Endodermal cell (in vitro differentiated cells): Measurements from ENCODE around the gene COX4I2. TPM values are rescaled to one million over a fixed set of nuclear protein-coding genes. Genes with fewer than 3 reads are reported as not detected.
A peak's percentile ranks its signal among the peaks of the same experiment; 100 is the strongest.

Experiments
- DNase-seq: peaks from one replicate; pipeline ENCODE4 v3.0.0-alpha.2; 2017
- H3K27ac ChIP-seq: 2 replicates; pipeline ENCODE4 v1.5.1; 2013; ENCODE audit warnings: mild to moderate bottlenecking, low read depth, low read length, moderate library complexity
- H3K27me3 ChIP-seq: 2 replicates; pipeline ENCODE4 v1.6.1; 2013; ENCODE audit warnings: mild to moderate bottlenecking, low read length, moderate library complexity; ENCODE audit not compliant: insufficient read depth, control insufficient read depth, poor library complexity, severe bottlenecking
- H3K36me3 ChIP-seq: 2 replicates; pipeline ENCODE4 v1.7.0; 2013; ENCODE audit warnings: mild to moderate bottlenecking, low read length, moderate library complexity; ENCODE audit not compliant: control insufficient read depth, insufficient read depth
- H3K4me1 ChIP-seq: one replicate; pipeline ENCODE4 v1.7.0; 2013; ENCODE audit warnings: low read length; ENCODE audit not compliant: control insufficient read depth, insufficient read depth
- H3K4me3 ChIP-seq: 2 replicates; pipeline ENCODE4 v1.5.1; 2013; ENCODE audit warnings: mild to moderate bottlenecking, low read length, moderate library complexity
- H3K9ac ChIP-seq: 2 replicates; pipeline ENCODE4 v1.6.1; 2013; ENCODE audit warnings: mild to moderate bottlenecking, low read length, moderate library complexity; ENCODE audit not compliant: poor library complexity, severe bottlenecking; ENCODE audit errors: extremely low read depth
- H3K9me3 ChIP-seq: 2 replicates; pipeline ENCODE4 v1.6.1; 2013; ENCODE audit warnings: mild to moderate bottlenecking, low read length, moderate library complexity; ENCODE audit not compliant: control insufficient read depth
- H3K27ac Mint-ChIP-seq: 2 replicates; pipeline ENCODE4 v1.8.0; 2020; ENCODE audit warnings: mixed read lengths
- H3K27me3 Mint-ChIP-seq: 2 replicates; pipeline ENCODE4 v1.8.0; 2021; ENCODE audit warnings: mild to moderate bottlenecking, mixed read lengths; ENCODE audit not compliant: insufficient read depth
- H3K36me3 Mint-ChIP-seq: 2 replicates; pipeline ENCODE4 v1.8.0; 2020; ENCODE audit warnings: low read depth, mixed read lengths
- H3K4me1 Mint-ChIP-seq: 2 replicates; pipeline ENCODE4 v1.8.0; 2020; ENCODE audit warnings: mixed read lengths
- H3K4me3 Mint-ChIP-seq: 2 replicates; pipeline ENCODE4 v1.8.0; 2020; ENCODE audit warnings: mild to moderate bottlenecking, moderate library complexity, mixed read lengths
- H3K9me3 Mint-ChIP-seq: 2 replicates; pipeline ENCODE4 v1.8.0; 2020; ENCODE audit warnings: mild to moderate bottlenecking, mixed read lengths
- WGBS, 2 experiments: methylation state at CpG; one replicate each; pipeline versions ENCODE4 v1.1.5 to v1.1.7; 2013; ENCODE audit warnings: missing lambda C conversion rate in 2 of 2, mixed read lengths in 1 of 2; ENCODE audit not compliant: insufficient coverage in 1 of 2, insufficient read length in 1 of 2; 5-methylcytosine and 5-hydroxymethylcytosine counted together
- total RNA-seq, 2 donors: library from RNA; stranded (reverse); fragmentation: NEBNext Ultra II Directional in 1 of 2; extraction: Animal tissue kit (Norgen Biotek cat#: 25700) in 1 of 2; gene quantifications; 2 replicates in 1 of 2; 3 replicates in 1 of 2; pipeline ENCODE4 v1.2.1, GENCODE V29; 2021
- TF ChIP-seq, protein P1 (sequence below): fragments of 200-600 bp; sonication (generic); conservative IDR thresholded peaks from 2 replicates; pipeline ENCODE4 v1.5.0; 2021; ENCODE audit warnings: antibody characterized with exemption, mild to moderate bottlenecking

Gene COX4I2
- total RNA-seq, 2 donors from 2014 or later, result not detected

DNA sequence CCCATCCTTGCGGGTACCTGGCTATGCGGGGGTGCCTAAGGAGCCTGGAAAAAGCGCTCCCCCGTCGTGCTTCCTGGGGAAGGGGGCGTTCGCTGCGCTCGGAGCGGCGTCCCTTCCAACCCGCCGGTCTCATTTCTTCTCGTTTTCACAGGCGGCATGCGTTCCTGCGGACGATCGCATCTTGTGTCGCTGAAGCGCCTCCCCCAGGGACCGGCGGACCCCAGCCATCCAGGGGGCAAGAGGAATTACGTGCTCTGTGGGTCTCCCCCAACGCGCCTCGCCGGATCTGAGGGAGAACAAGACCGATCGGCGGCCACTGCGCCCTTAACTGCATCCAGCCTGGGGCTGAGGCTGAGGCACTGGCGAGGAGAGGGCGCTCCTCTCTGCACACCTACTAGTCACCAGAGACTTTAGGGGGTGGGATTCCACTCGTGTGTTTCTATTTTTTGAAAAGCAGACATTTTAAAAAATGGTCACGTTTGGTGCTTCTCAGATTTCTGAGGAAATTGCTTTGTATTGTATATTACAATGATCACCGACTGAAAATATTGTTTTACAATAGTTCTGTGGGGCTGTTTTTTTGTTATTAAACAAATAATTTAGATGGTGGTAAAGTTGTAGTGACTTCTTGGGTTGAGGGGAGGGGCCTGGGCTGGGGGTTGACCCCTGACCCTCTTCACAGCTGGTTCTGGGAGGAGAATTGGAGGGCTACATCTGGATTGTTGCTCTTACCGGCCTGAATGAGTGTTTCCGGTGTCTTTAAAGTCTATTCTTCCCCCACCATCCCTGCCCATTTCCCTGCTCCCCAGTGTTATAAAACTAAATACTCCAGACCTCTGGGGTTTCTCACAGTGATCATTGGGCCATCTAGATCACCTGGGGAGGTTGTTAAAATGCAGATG, 31.6 kb upstream of the COX4I2 start:
- Histone ChIP-seq H3K4me1 (peaks cover 19% of the 10 kb centered on the region), H3K4me3 (peak overlapping the region; percentile 95), H3K9me3 (no peaks in the 10 kb centered on the region), H3K9ac (peak overlapping the region; percentile 89), H3K36me3 (no peaks in the 10 kb centered on the region), H3K27me3 (no peaks in the 10 kb centered on the region), H3K27ac (peak overlapping the region; percentile 88)
- peak; percentile 68 for DNase-seq
- TF ChIP-seq, protein P1, sequence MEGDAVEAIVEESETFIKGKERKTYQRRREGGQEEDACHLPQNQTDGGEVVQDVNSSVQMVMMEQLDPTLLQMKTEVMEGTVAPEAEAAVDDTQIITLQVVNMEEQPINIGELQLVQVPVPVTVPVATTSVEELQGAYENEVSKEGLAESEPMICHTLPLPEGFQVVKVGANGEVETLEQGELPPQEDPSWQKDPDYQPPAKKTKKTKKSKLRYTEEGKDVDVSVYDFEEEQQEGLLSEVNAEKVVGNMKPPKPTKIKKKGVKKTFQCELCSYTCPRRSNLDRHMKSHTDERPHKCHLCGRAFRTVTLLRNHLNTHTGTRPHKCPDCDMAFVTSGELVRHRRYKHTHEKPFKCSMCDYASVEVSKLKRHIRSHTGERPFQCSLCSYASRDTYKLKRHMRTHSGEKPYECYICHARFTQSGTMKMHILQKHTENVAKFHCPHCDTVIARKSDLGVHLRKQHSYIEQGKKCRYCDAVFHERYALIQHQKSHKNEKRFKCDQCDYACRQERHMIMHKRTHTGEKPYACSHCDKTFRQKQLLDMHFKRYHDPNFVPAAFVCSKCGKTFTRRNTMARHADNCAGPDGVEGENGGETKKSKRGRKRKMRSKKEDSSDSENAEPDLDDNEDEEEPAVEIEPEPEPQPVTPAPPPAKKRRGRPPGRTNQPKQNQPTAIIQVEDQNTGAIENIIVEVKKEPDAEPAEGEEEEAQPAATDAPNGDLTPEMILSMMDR, result no peak
- H3K36me3 Mint-ChIP-seq, result peaks cover 20% of the 10 kb centered on the region
- H3K9me3 Mint-ChIP-seq, result no peaks in the 10 kb centered on the region
- peak overlapping the region; percentile 99 for H3K27ac Mint-ChIP-seq
- 0 to 1% methylated on average over 22 to 39 of the region's 39 CpGs for WGBS, 2 experiments
- H3K27me3 Mint-ChIP-seq, result no peaks in the 10 kb centered on the region
- H3K4me3 Mint-ChIP-seq, result peak overlapping the region; percentile 99
- H3K4me1 Mint-ChIP-seq, result peaks cover 45% of the 10 kb centered on the region

DNA sequence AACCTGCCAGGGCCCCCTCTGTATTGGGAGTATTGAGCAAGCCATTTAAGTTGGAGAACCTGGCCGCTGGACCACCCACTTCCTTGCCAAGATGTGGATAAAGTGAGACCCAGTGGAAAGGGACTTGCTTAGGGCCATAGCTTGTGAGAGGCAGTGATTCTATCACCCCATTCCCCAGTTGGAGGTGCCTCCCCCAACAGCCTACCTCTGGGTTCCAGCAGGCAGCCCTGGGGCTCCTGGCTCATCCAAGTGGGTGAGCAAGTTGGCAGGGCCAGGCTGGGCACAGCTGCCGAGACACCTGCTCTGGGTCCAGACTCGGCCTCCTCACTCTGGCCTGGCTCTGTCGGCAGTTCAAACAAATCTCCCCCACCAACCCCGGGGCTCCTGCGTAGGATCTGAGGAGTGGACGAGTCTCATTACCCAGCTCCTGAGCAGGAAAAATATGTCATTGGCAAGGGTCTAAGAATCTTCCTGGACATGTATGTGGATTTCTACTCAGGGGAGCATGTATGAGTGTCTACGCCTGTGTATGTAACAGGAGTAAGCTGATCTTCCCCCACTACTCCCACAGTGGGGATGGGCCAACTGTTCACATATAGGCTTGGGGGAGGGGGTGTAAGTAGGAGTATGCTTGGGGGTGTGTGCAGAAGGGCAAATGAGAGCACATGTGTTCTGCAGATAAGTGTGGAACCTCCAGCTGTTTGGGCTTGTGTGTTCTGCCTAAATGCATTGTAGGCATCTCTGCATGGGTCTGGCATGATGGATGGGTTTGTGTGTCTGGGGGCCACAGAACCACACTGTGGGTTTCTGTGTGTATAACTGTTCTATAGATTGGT, 30.7 kb upstream of the COX4I2 start:
- H3K27me3 Mint-ChIP-seq, result no peaks in the 10 kb centered on the region
- peaks cover 53% of the 10 kb centered on the region for H3K4me1 Mint-ChIP-seq
- Histone ChIP-seq H3K9me3 (no peaks in the 10 kb centered on the region), H3K36me3 (no peaks in the 10 kb centered on the region), H3K9ac (peak overlapping the region; percentile 89), H3K27ac (peak overlapping the region; percentile 88), H3K4me3 (peak overlapping the region; percentile 95), H3K27me3 (no peaks in the 10 kb centered on the region), H3K4me1 (peaks cover 19% of the 10 kb centered on the region)
- H3K4me3 Mint-ChIP-seq, result peak overlapping the region; percentile 99
- peaks cover 20% of the 10 kb centered on the region for H3K36me3 Mint-ChIP-seq
- 25% methylated on average over 7 of the region's 8 CpGs; no CpG with 5 or more reads in 1 of the 2 experiments for WGBS, 2 experiments
- TF ChIP-seq, protein P1, result no peak
- DNase-seq, result peak; percentile 90
- H3K27ac Mint-ChIP-seq, result peak overlapping the region; percentile 99
- H3K9me3 Mint-ChIP-seq, result no peaks in the 10 kb centered on the region

DNA sequence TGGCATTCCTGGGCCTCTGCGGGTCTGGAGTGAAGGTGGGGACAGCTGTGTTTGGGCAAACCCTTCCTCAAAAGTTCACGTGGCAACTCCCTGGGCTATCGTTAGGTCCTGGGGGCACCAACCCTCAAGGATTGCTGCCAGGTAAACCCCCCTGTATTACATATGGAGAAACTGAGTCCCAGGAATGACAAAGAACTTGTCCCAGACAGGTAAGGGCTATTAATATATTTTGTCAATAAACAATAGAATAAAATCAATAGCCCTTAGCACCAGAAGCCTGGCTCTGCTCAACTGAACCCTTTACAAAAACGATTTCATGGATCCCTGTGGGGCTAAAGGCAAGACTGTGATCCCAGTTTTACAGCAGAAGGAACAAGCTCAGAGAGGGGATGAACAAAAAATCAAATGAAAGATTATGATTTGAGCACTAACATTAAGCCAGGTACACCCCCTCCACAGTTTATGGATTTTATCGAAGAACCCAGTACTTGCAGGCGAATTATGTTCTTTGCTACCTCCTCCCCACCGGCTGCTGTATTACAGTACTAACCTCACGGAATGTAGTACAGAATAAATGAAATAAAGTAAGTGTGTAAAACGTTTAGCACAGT, 30.0 kb upstream of the COX4I2 start:
- no peak for DNase-seq

More for the DNA sequence above, 30.0 kb upstream of the COX4I2 start:
- H3K36me3 ChIP-seq, result no peaks in the 10 kb centered on the region
- TF ChIP-seq, protein P1, result no peak
- peak overlapping the region; percentile 88 for H3K27ac ChIP-seq
- Mint-ChIP-seq H3K36me3 (peaks cover 20% of the 10 kb centered on the region), H3K4me1 (peaks cover 49% of the 10 kb centered on the region), H3K4me3 (peak overlapping the region; percentile 99), H3K9me3 (no peaks in the 10 kb centered on the region), H3K27me3 (no peaks in the 10 kb centered on the region), H3K27ac (peak overlapping the region; percentile 99)
- peak overlapping the region; percentile 95 for H3K4me3 ChIP-seq
- H3K27me3 ChIP-seq, result no peaks in the 10 kb centered on the region
- WGBS, 2 experiments, result 55 to 68% methylated on average over 5 to 9 of the region's 9 CpGs
- H3K9me3 ChIP-seq, result no peaks in the 10 kb centered on the region
- peak overlapping the region; percentile 25 for H3K9ac ChIP-seq
- peaks cover 19% of the 10 kb centered on the region for H3K4me1 ChIP-seq
